ENCODE results near the gene EEF1A1.

DNA sequence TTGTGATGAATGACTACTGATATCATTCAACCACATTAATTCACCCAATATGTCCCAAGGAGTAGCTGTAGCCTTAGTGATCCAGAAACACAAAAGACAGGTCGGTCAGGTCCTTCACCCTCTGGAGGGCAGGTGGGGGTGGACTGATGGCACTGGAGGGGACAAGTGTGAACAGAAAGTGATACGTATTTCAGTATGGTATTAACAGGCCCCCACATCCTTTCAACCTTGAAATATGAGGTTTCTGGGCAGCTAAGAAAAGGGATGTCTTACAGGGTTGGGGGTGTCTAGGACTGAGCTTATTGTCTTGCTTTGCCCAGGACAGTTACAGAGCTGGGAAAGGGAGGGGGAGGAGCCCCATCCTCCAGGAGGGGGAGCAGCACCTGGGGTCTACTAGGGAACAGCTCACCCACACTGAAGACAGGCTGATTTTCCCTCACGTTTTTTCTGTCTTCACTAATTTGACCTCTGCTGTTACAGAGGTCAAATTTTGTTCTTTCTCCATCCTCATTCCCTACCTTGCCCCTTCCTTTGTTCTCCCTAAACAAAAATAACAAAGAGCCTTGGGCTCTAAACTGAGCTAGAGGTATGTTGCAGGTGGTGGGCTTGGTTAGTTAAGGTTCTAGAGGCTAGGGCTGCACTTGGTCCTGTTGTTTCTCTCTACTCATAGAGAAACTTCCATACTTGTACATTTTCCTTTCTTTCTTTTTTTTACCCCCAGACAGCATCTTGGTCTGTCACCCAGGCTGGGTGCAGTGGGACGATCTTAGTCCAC lies 38.0 kb upstream of the EEF1A1 start:
- TF ChIP-seq EZH2 (IDR thresholded peaks at IDR 0.05; ENCODE audit: insufficient read depth, poor library complexity, severe bottlenecking) (no peak), EZH2phosphoT487 (IDR thresholded peaks at IDR 0.05; ENCODE audit: insufficient read depth, low read depth) (no peak)
